Endothelial cell of umbilical vein (primary cell): ENCODE results near the gene POU2AF3.
"Not testable (repeated sequence)": the region's sequence is repeated elsewhere in the genome, so short reads cannot be mapped to it uniquely, and the experiment has no call there.

ENCODE experiments used
- CTCF ChIP-seq, 2 donors: IDR thresholded peaks; 1 replicate in 1 of 2; 2 replicates in 1 of 2; pipeline ENCODE4 v1.5.1; 2011; ENCODE audit warnings: low read length in 2 of 2, mild to moderate bottlenecking in 2 of 2, moderate library complexity in 2 of 2, control low read depth in 1 of 2, inconsistent platforms in 1 of 2, low read depth in 1 of 2; ENCODE audit not compliant: insufficient read depth in 1 of 2; ENCODE audit errors: extremely low read depth in 1 of 2
- EZH2 ChIP-seq: IDR thresholded peaks from 2 replicates; pipeline ENCODE4 v1.6.1; 2012; ENCODE audit warnings: borderline replicate concordance, low read depth, mild to moderate bottlenecking, moderate library complexity, low read length, inconsistent platforms; ENCODE audit not compliant: severe bottlenecking
- POLR2A ChIP-seq: IDR thresholded peaks from 2 replicates; pipeline ENCODE4 v1.6.1; 2012; ENCODE audit warnings: low read depth, mild to moderate bottlenecking, control low read depth, low read length

- not testable (repeated sequence) for TF ChIP-seq POLR2A; CTCF (IDR thresholded peaks at IDR 0.05; ENCODE audit: extremely low read depth in 1 of 2, insufficient read depth in 1 of 2, low read depth in 1 of 2, low read length in 2 of 2); EZH2
Measured at GRCh38 chr11:111320199-111320598, 21.9 kb downstream of the POU2AF3 start.
